ENCODE data around the gene PIWIL4.

Gene PIWIL4

GRCh38 chr11:94629741-94630140 is 62.6 kb downstream of the PIWIL4 start:
- POLR2A ChIA-PET (ENCODE audit: low non-redundant PET): no interaction called here
- DNase-seq (ENCODE audit: low spot score): no peak
- CTCF ChIA-PET: interaction anchor here (0.6 kb wide), 1 partner anchor 18 kb away, joined by 3 read pairs; no protein-coding TSS in a partner anchor
- TF ChIP-seq CTCF (conservative IDR thresholded peaks at IDR 0.05; ENCODE audit: low read depth): no peak
- H3K27ac ChIP-seq: no peak overlapping the region

- TF ChIP-seq CTCF (conservative IDR thresholded peaks at IDR 0.05; ENCODE audit: low read depth): no peak
- no peak for DNase-seq (ENCODE audit: low spot score)
- no peak overlapping the region for H3K27ac ChIP-seq
- CTCF ChIA-PET: no interaction called here
- POLR2A ChIA-PET (ENCODE audit: low non-redundant PET): no interaction called here
These were observed 63.1 kb downstream of the PIWIL4 start for GRCh38 chr11:94630221-94630620.

GRCh38 chr11:94632356-94632755 is 65.2 kb downstream of the PIWIL4 start:
- ChIA-PET CTCF (no interaction called here), POLR2A (ENCODE audit: low non-redundant PET) (no interaction called here)
- no peak for DNase-seq (ENCODE audit: low spot score)
- TF ChIP-seq CTCF (conservative IDR thresholded peaks at IDR 0.05; ENCODE audit: low read depth): no peak
- H3K27ac ChIP-seq: no peak overlapping the region

- no peak for DNase-seq (ENCODE audit: low spot score)
- ChIA-PET POLR2A (ENCODE audit: low non-redundant PET) (no interaction called here), CTCF (no interaction called here)
- no peak for TF ChIP-seq CTCF (conservative IDR thresholded peaks at IDR 0.05; ENCODE audit: low read depth)
- H3K27ac ChIP-seq: no peak overlapping the region
These were observed 67.9 kb downstream of the PIWIL4 start for GRCh38 chr11:94635072-94635471.

- TF ChIP-seq CTCF (conservative IDR thresholded peaks at IDR 0.05; ENCODE audit: low read depth): no peak
- ChIA-PET CTCF (no interaction called here), POLR2A (ENCODE audit: low non-redundant PET) (no interaction called here)
- no peak overlapping the region for H3K27ac ChIP-seq
- DNase-seq (ENCODE audit: low spot score): no peak
These were observed 69.3 kb downstream of the PIWIL4 start for GRCh38 chr11:94636388-94636949.

- no peak for DNase-seq (ENCODE audit: low spot score)
- H3K27ac ChIP-seq: no peak overlapping the region
- TF ChIP-seq CTCF (conservative IDR thresholded peaks at IDR 0.05; ENCODE audit: low read depth): no peak
- POLR2A ChIA-PET (ENCODE audit: low non-redundant PET): no interaction called here
- CTCF ChIA-PET: interaction anchor here (1.3 kb wide), 2 partner anchors 15 kb away, joined by 3 to 6 read pairs; no protein-coding TSS in a partner anchor
These were observed 71.2 kb downstream of the PIWIL4 start for GRCh38 chr11:94638301-94638901.

Data from RWPE1 (cell line).